DND-41 (cell line): Measurements from ENCODE around the gene DHPS.

ENCODE experiments used
- ATAC-seq: fragments of 200-7000 bp; cut with Tn5 transposase; 3 replicates; pipeline ENCODE4 v1.9.1; 2021; ENCODE audit warnings: low read depth; ENCODE audit not compliant: insufficient read depth
- DNase-seq: peaks from one replicate; pipeline ENCODE4 v3.0.0-alpha.2; 2020
- H2AFZ ChIP-seq: 2 replicates; pipeline ENCODE4 v1.6.0; 2012; ENCODE audit warnings: low read depth, low read length
- H3K27ac ChIP-seq: 2 replicates; pipeline ENCODE4 v1.5.1; 2012; ENCODE audit warnings: low read length, inconsistent platforms
- H3K27me3 ChIP-seq: fragments of 200-600 bp; sonication (generic); 2 replicates; pipeline ENCODE4 v1.6.0; 2012; ENCODE audit warnings: low read length, mild to moderate bottlenecking, inconsistent platforms; ENCODE audit not compliant: insufficient read depth, poor library complexity
- H3K36me3 ChIP-seq: 2 replicates; pipeline ENCODE4 v1.5.1; 2012; ENCODE audit warnings: low read length, inconsistent platforms; ENCODE audit not compliant: insufficient read depth
- H3K4me1 ChIP-seq: 2 replicates; pipeline ENCODE4 v1.5.1; 2012; ENCODE audit warnings: mild to moderate bottlenecking, low read length; ENCODE audit not compliant: insufficient read depth
- H3K4me2 ChIP-seq: 2 replicates; pipeline ENCODE4 v1.6.0; 2012; ENCODE audit warnings: mild to moderate bottlenecking, moderate library complexity, low read length, inconsistent platforms; ENCODE audit not compliant: insufficient read depth
- H3K4me3 ChIP-seq, 2 experiments: fragments of 200-600 bp in 1 of 2; shearing (Covaris generic) in 1 of 2; 2 replicates each; pipeline ENCODE4 v1.5.1; 2012 to 2016; ENCODE audit warnings: inconsistent platforms in 2 of 2, low read length in 2 of 2, mild to moderate bottlenecking in 2 of 2, low read depth in 1 of 2, moderate library complexity in 1 of 2
- H3K79me2 ChIP-seq: 2 replicates; pipeline ENCODE4 v1.6.0; 2012; ENCODE audit warnings: low read length, inconsistent platforms; ENCODE audit not compliant: insufficient read depth
- H3K9ac ChIP-seq: 2 replicates; pipeline ENCODE4 v1.6.0; 2012; ENCODE audit warnings: low read depth, mild to moderate bottlenecking, inconsistent platforms, low read length, moderate library complexity
- H3K9me3 ChIP-seq: 2 replicates; pipeline ENCODE4 v1.5.1; 2012; ENCODE audit warnings: low read length, moderate library complexity, mild to moderate bottlenecking, inconsistent platforms; ENCODE audit not compliant: insufficient read depth, severe bottlenecking
- H4K20me1 ChIP-seq: 2 replicates; pipeline ENCODE4 v1.6.0; 2012; ENCODE audit warnings: low read length; ENCODE audit not compliant: insufficient read depth
- CTCF ChIP-seq: IDR thresholded peaks from 2 replicates; pipeline ENCODE4 v1.5.1; 2012; ENCODE audit warnings: borderline replicate concordance, low read length, moderate library complexity, mild to moderate bottlenecking; ENCODE audit not compliant: poor library complexity, severe bottlenecking; ENCODE audit errors: extremely low read depth
- EZH2 ChIP-seq: IDR thresholded peaks from 3 replicates; pipeline ENCODE4 v1.6.1; 2012; ENCODE audit warnings: borderline replicate concordance, low read depth, mild to moderate bottlenecking, moderate library complexity, low read length, inconsistent platforms; ENCODE audit not compliant: severe bottlenecking

The DHPS gene

GRCh38 chr19:12676384-12676792, 5.3 kb downstream of the DHPS start:
- H3K79me2 ChIP-seq = peaks cover 51% of the 10 kb centered on the region
- no peak overlapping the region for H3K27ac ChIP-seq
- DNase-seq (peak; percentile 88), ATAC-seq (peak; percentile 58)
- peaks cover 46% of the 10 kb centered on the region for H4K20me1 ChIP-seq
- H3K4me3 ChIP-seq = no peak overlapping the region
- no peaks in the 10 kb centered on the region for H3K27me3 ChIP-seq
- TF ChIP-seq CTCF = peak; percentile 94
- no peak for TF ChIP-seq EZH2
- H3K9ac ChIP-seq = no peak overlapping the region
- H3K36me3 ChIP-seq = peaks cover 78% of the 10 kb centered on the region
- no peak overlapping the region for H2AFZ ChIP-seq
- H3K9me3 ChIP-seq = no peaks in the 10 kb centered on the region
- H3K4me2 ChIP-seq = no peak overlapping the region
- peaks cover 14% of the 10 kb centered on the region for H3K4me1 ChIP-seq

GRCh38 chr19:12675940-12676339, 5.7 kb downstream of the DHPS start:
- TF ChIP-seq EZH2 (no peak), CTCF (no peak)
- H3K36me3 ChIP-seq = peaks cover 78% of the 10 kb centered on the region
- H3K79me2 ChIP-seq = peaks cover 49% of the 10 kb centered on the region
- no peaks in the 10 kb centered on the region for H3K9me3 ChIP-seq
- H3K4me3 ChIP-seq = no peak overlapping the region
- H3K27me3 ChIP-seq = no peaks in the 10 kb centered on the region
- H3K9ac ChIP-seq = no peak overlapping the region
- no peak for DNase-seq
- no peak overlapping the region for H2AFZ ChIP-seq
- peaks cover 46% of the 10 kb centered on the region for H4K20me1 ChIP-seq
- H3K4me2 ChIP-seq = no peak overlapping the region
- no peak for ATAC-seq
- peaks cover 14% of the 10 kb centered on the region for H3K4me1 ChIP-seq
- H3K27ac ChIP-seq = no peak overlapping the region

GRCh38 chr19:12675399-12675798, 6.3 kb downstream of the DHPS start:
- no peak for ATAC-seq
- DNase-seq = no peak
- Histone ChIP-seq H3K9me3 (no peaks in the 10 kb centered on the region), H4K20me1 (peaks cover 48% of the 10 kb centered on the region), H3K27ac (no peak overlapping the region), H2AFZ (no peak overlapping the region), H3K36me3 (peaks cover 83% of the 10 kb centered on the region), H3K9ac (no peak overlapping the region), H3K4me3 (no peak overlapping the region), H3K27me3 (no peaks in the 10 kb centered on the region), H3K4me2 (no peak overlapping the region), H3K4me1 (peaks cover 17% of the 10 kb centered on the region), H3K79me2 (peaks cover 51% of the 10 kb centered on the region)
- no peak for TF ChIP-seq EZH2
- no peak for TF ChIP-seq CTCF

GRCh38 chr19:12672744-12673143, 8.9 kb downstream of the DHPS start:
- Histone ChIP-seq H3K4me2 (no peak overlapping the region), H4K20me1 (peaks cover 41% of the 10 kb centered on the region), H3K4me3 (no peak overlapping the region), H2AFZ (no peak overlapping the region), H3K9me3 (no peaks in the 10 kb centered on the region), H3K79me2 (peaks cover 58% of the 10 kb centered on the region), H3K27ac (no peak overlapping the region), H3K27me3 (no peaks in the 10 kb centered on the region), H3K36me3 (peaks cover 71% of the 10 kb centered on the region), H3K9ac (no peak overlapping the region), H3K4me1 (peaks cover 25% of the 10 kb centered on the region)
- TF ChIP-seq EZH2 = no peak
- TF ChIP-seq CTCF = no peak
- DNase-seq = no peak
- ATAC-seq = no peak
